Common myeloid progenitor, CD34-positive (primary cell): Measurements from ENCODE around the gene EXOC3.

Source experiments
- CTCF ChIA-PET: fragments of 350-600 bp; sonication (Branson Sonifier 250); formaldehyde crosslinking; loops from one replicate; lab custom pipeline; 2021; ENCODE audit warnings: antibody characterized with exemption; lab: Charles Lee
- POLR2A ChIA-PET: fragments of 350-600 bp; sonication (Branson Sonifier 250); formaldehyde crosslinking; loops from one replicate; lab custom pipeline; 2021; ENCODE audit warnings: antibody characterized with exemption; lab: Charles Lee
- DNase-seq, 3 donors: peaks; one replicate each; pipeline versions ENCODE4 v3.0.0 to v3.0.0-alpha.2; 2013
- H3K27ac ChIP-seq, 2 experiments: 1 replicate in 1 of 2; 2 replicates in 1 of 2; pipeline ENCODE4 v1.7.0; 2013; ENCODE audit warnings: inconsistent platforms in 2 of 2, low read length in 2 of 2, mild to moderate bottlenecking in 2 of 2, low read depth in 1 of 2, moderate library complexity in 1 of 2; ENCODE audit not compliant: severe bottlenecking in 2 of 2, insufficient read depth in 1 of 2, poor library complexity in 1 of 2
- H3K27me3 ChIP-seq, 5 experiments: replicated peaks in 2 of 5; 1 replicate in 3 of 5; 2 replicates in 2 of 5; pipeline versions ENCODE4 v1.6.1 to v1.7.0; 2013; ENCODE audit warnings: low read length in 4 of 5, mild to moderate bottlenecking in 2 of 5, moderate library complexity in 2 of 5, inconsistent platforms in 1 of 5; ENCODE audit not compliant: insufficient read depth in 5 of 5, control insufficient read depth in 4 of 5
- H3K36me3 ChIP-seq, 4 experiments: 1 replicate in 2 of 4; 2 replicates in 2 of 4; pipeline versions ENCODE4 v1.6.1 to v1.7.0; 2013; ENCODE audit warnings: low read length in 3 of 4, control low read depth in 1 of 4, mild to moderate bottlenecking in 1 of 4; ENCODE audit not compliant: control insufficient read depth in 4 of 4, insufficient read depth in 4 of 4
- H3K4me1 ChIP-seq, 4 experiments: 1 replicate in 3 of 4; 2 replicates in 1 of 4; pipeline versions ENCODE4 v1.6.1 to v1.7.1; 2013; ENCODE audit warnings: low read length in 3 of 4, mild to moderate bottlenecking in 3 of 4, control low read depth in 1 of 4, inconsistent platforms in 1 of 4, moderate library complexity in 1 of 4; ENCODE audit not compliant: control insufficient read depth in 4 of 4, insufficient read depth in 4 of 4; ENCODE audit errors: control extremely low read depth in 1 of 4
- H3K4me3 ChIP-seq, 7 experiments: 1 replicate in 4 of 7; 2 replicates in 3 of 7; pipeline versions ENCODE4 v1.5.1 to v1.7.0; 2013; ENCODE audit warnings: mild to moderate bottlenecking in 7 of 7, low read length in 6 of 7, moderate library complexity in 6 of 7, inconsistent platforms in 2 of 7, low read depth in 2 of 7, control low read depth in 1 of 7; ENCODE audit not compliant: insufficient read depth in 4 of 7, control insufficient read depth in 1 of 7; ENCODE audit errors: extremely low read depth in 1 of 7
- H3K9me3 ChIP-seq, 5 experiments: 1 replicate in 4 of 5; 2 replicates in 1 of 5; pipeline versions ENCODE4 v1.6.1 to v1.7.1; 2013; ENCODE audit warnings: low read length in 4 of 5, mild to moderate bottlenecking in 2 of 5, inconsistent platforms in 1 of 5, low read depth in 1 of 5, moderate library complexity in 1 of 5; ENCODE audit not compliant: control insufficient read depth in 4 of 5, insufficient read depth in 2 of 5; ENCODE audit errors: control extremely low read depth in 1 of 5
- WGBS: methylation state at CpG from one replicate; pipeline ENCODE4 v1.1.5; 2013; ENCODE audit not compliant: insufficient coverage; 5-methylcytosine and 5-hydroxymethylcytosine counted together

Gene EXOC3

GRCh38 chr5:451587-452458 lies 8.8 kb downstream of the EXOC3 start:
- Histone ChIP-seq H3K4me3 (no peak overlapping the region), H3K27me3 (no peaks in the 10 kb centered on the region), H3K9me3 (peaks cover 7 to 28% (median 16%) of the 10 kb centered on the region in 5 experiments), H3K27ac (no peak overlapping the region), H3K36me3 (peaks cover 44 to 96% (median 79%) of the 10 kb centered on the region in 4 experiments), H3K4me1 (peaks cover 0 to 11% (median 2%) of the 10 kb centered on the region in 4 experiments)
- POLR2A ChIA-PET, result no interaction called here
- WGBS, result 98% methylated on average over 5 of the region's 5 CpGs
- DNase-seq, result peak in 2 of 3 donors; percentile 31 to 46
- CTCF ChIA-PET, result no interaction called here

- H3K27ac ChIP-seq, result no peak overlapping the region
- H3K4me1 ChIP-seq, result peaks cover 0 to 6% (median under 1%) of the 10 kb centered on the region in 4 experiments
- peaks cover 44 to 96% (median 81%) of the 10 kb centered on the region in 4 experiments for H3K36me3 ChIP-seq
- no peak for DNase-seq
- H3K4me3 ChIP-seq, result no peak overlapping the region
- ChIA-PET CTCF (no interaction called here), POLR2A (no interaction called here)
- peaks cover 7 to 28% (median 16%) of the 10 kb centered on the region in 5 experiments for H3K9me3 ChIP-seq
- WGBS, result 98% methylated on average over 16 of the region's 17 CpGs
- H3K27me3 ChIP-seq, result no peaks in the 10 kb centered on the region
These were observed 10.2 kb downstream of the EXOC3 start for GRCh38 chr5:452978-453710.

GRCh38 chr5:453725-454481 lies 10.9 kb downstream of the EXOC3 start:
- ChIA-PET POLR2A (no interaction called here), CTCF (interaction anchor here (0.6 kb wide), 1 partner anchor 478 kb away, joined by 3 read pairs; no protein-coding TSS in a partner anchor)
- H3K4me3 ChIP-seq, result no peak overlapping the region
- peaks cover 7 to 28% (median 16%) of the 10 kb centered on the region in 5 experiments for H3K9me3 ChIP-seq
- 94% methylated on average over 14 of the region's 16 CpGs for WGBS
- H3K36me3 ChIP-seq, result peaks cover 44 to 96% (median 81%) of the 10 kb centered on the region in 4 experiments
- no peak for DNase-seq
- no peaks in the 10 kb centered on the region for H3K27me3 ChIP-seq
- no peaks in the 10 kb centered on the region for H3K4me1 ChIP-seq
- H3K27ac ChIP-seq, result no peak overlapping the region

GRCh38 chr5:454936-455335 lies 12.0 kb downstream of the EXOC3 start:
- 99% methylated on average over 11 of the region's 11 CpGs for WGBS
- Histone ChIP-seq H3K27me3 (no peaks in the 10 kb centered on the region), H3K27ac (no peak overlapping the region), H3K9me3 (peaks cover 7 to 28% (median 16%) of the 10 kb centered on the region in 5 experiments), H3K36me3 (peaks cover 36 to 97% (median 82%) of the 10 kb centered on the region in 4 experiments), H3K4me3 (no peak overlapping the region), H3K4me1 (no peaks in the 10 kb centered on the region)
- DNase-seq, result no peak
- POLR2A ChIA-PET, result no interaction called here
- CTCF ChIA-PET, result no interaction called here

GRCh38 chr5:455806-456205 lies 12.8 kb downstream of the EXOC3 start:
- Histone ChIP-seq H3K36me3 (peaks cover 34 to 98% (median 82%) of the 10 kb centered on the region in 4 experiments), H3K27me3 (no peaks in the 10 kb centered on the region), H3K27ac (no peak overlapping the region), H3K4me3 (no peak overlapping the region), H3K9me3 (peaks cover 7 to 22% (median 12%) of the 10 kb centered on the region in 5 experiments), H3K4me1 (no peaks in the 10 kb centered on the region)
- 97% methylated on average over 10 of the region's 11 CpGs for WGBS
- POLR2A ChIA-PET, result no interaction called here
- DNase-seq, result no peak
- CTCF ChIA-PET, result no interaction called here

GRCh38 chr5:456351-457194 lies 13.6 kb downstream of the EXOC3 start:
- ChIA-PET POLR2A (no interaction called here), CTCF (interaction anchor here (2.5 kb wide), 1 partner anchor 10 kb away, joined by 11 read pairs; no protein-coding TSS in a partner anchor)
- peaks cover 5 to 16% (median 9%) of the 10 kb centered on the region in 5 experiments for H3K9me3 ChIP-seq
- 95% methylated on average over 26 of the region's 28 CpGs for WGBS
- no peaks in the 10 kb centered on the region for H3K27me3 ChIP-seq
- DNase-seq, result no peak
- no peaks in the 10 kb centered on the region for H3K4me1 ChIP-seq
- H3K4me3 ChIP-seq, result no peak overlapping the region
- H3K36me3 ChIP-seq, result peaks cover 28 to 93% (median 79%) of the 10 kb centered on the region in 4 experiments
- no peak overlapping the region for H3K27ac ChIP-seq
